SJCRH30 (cell line): Measurements from ENCODE around the gene FOXF1. TPM values are rescaled to one million over a fixed set of nuclear protein-coding genes. Genes with fewer than 3 reads are reported as not detected.

Experiments used
- DNase-seq, 2 experiments: peaks; one replicate each; pipeline ENCODE4 v3.0.0-alpha.2; 2015 to 2020
- H3K27ac ChIP-seq: fragments of 250-450 bp; sonication (Bioruptor Pico); 2 replicates; pipeline ENCODE4 v1.5.1; 2020; ENCODE audit warnings: mild to moderate bottlenecking, moderate library complexity
- H3K27me3 ChIP-seq: fragments of 250-450 bp; sonication (Bioruptor Pico); 2 replicates; pipeline ENCODE4 v1.5.1; 2020; ENCODE audit warnings: mild to moderate bottlenecking, moderate library complexity
- H3K36me3 ChIP-seq: fragments of 250-450 bp; sonication (Bioruptor Pico); 2 replicates; pipeline ENCODE4 v1.5.1; 2020; ENCODE audit warnings: mild to moderate bottlenecking, moderate library complexity
- H3K4me1 ChIP-seq: fragments of 250-450 bp; sonication (Bioruptor Pico); 2 replicates; pipeline ENCODE4 v1.5.1; 2020; ENCODE audit warnings: mild to moderate bottlenecking, moderate library complexity
- H3K4me3 ChIP-seq: fragments of 250-450 bp; sonication (Bioruptor Pico); 2 replicates; pipeline ENCODE4 v1.5.1; 2020; ENCODE audit warnings: mild to moderate bottlenecking, moderate library complexity
- H3K9me3 ChIP-seq: fragments of 250-450 bp; sonication (Bioruptor Pico); replicated peaks from 2 replicates; pipeline ENCODE4 v1.5.1; 2020; ENCODE audit warnings: mild to moderate bottlenecking, moderate library complexity
- total RNA-seq: library from RNA; depleted of rRNA; stranded (reverse); fragments of >200 nt; shearing (Covaris generic); gene quantifications from 2 replicates; pipeline ENCODE4 v1.2.3, GENCODE V29; 2014; rRNA removed

Gene FOXF1
- total RNA-seq = 24.6 and 24.9 TPM in 2 replicates

GRCh38 chr16:86510465-86511261, at the start of gene FOXF1:
FOXF1 (plus strand) TSS chr16:86510527; CDS start chr16:86510570, 43 bp downstream.
- Histone ChIP-seq H3K36me3 (peaks cover 20% of the 10 kb centered on the region), H3K27me3 (no peaks in the 10 kb centered on the region), H3K4me1 (peaks cover 12% of the 10 kb centered on the region; the same call in 1 of the 2 replicates), H3K27ac (peak within 1 kb of the TSS; percentile 89), H3K9me3 (no peaks in the 10 kb centered on the region), H3K4me3 (peak within 1 kb of the TSS; percentile 67)
- peak; percentile 55 to 64 for DNase-seq

GRCh38 chr16:86461037-86461436, 49.3 kb upstream of the FOXF1 start:
- H3K9me3 ChIP-seq = peaks cover 5% of the 10 kb centered on the region; the same call in 1 of the 2 replicates
- peaks cover 13% of the 10 kb centered on the region for H3K4me1 ChIP-seq
- H3K27ac ChIP-seq = no peak overlapping the region
- H3K27me3 ChIP-seq = no peaks in the 10 kb centered on the region
- DNase-seq = no peak
- H3K4me3 ChIP-seq = no peak overlapping the region
- H3K36me3 ChIP-seq = no peaks in the 10 kb centered on the region

GRCh38 chr16:86462334-86463084, 47.8 kb upstream of the FOXF1 start:
- Histone ChIP-seq H3K4me3 (no peak overlapping the region), H3K27ac (peak overlapping the region; percentile 66), H3K9me3 (peaks cover 5% of the 10 kb centered on the region; the same call in 1 of the 2 replicates), H3K27me3 (no peaks in the 10 kb centered on the region), H3K4me1 (peaks cover 13% of the 10 kb centered on the region), H3K36me3 (no peaks in the 10 kb centered on the region)
- peak; percentile 78 to 90 for DNase-seq

- no peak for DNase-seq
- Histone ChIP-seq H3K9me3 (peaks cover 5% of the 10 kb centered on the region; the same call in 1 of the 2 replicates), H3K4me1 (peaks cover 13% of the 10 kb centered on the region), H3K27me3 (no peaks in the 10 kb centered on the region), H3K27ac (no peak overlapping the region), H3K4me3 (no peak overlapping the region), H3K36me3 (no peaks in the 10 kb centered on the region)
Observed at GRCh38 chr16:86464044-86464443, 46.3 kb upstream of the FOXF1 start.

GRCh38 chr16:86465434-86465833, 44.9 kb upstream of the FOXF1 start:
- H3K9me3 ChIP-seq = peaks cover 5% of the 10 kb centered on the region; the same call in 1 of the 2 replicates

GRCh38 chr16:86466696-86467406, 43.5 kb upstream of the FOXF1 start:
- Histone ChIP-seq H3K27ac (no peak overlapping the region), H3K27me3 (no peaks in the 10 kb centered on the region)

More at GRCh38 chr16:86465434-86465833, 44.9 kb upstream of the FOXF1 start:
- H3K4me1 ChIP-seq = peaks cover 13% of the 10 kb centered on the region
- H3K36me3 ChIP-seq = no peaks in the 10 kb centered on the region
- no peak overlapping the region for H3K27ac ChIP-seq
- no peak for DNase-seq
- H3K4me3 ChIP-seq = no peak overlapping the region
- H3K27me3 ChIP-seq = no peaks in the 10 kb centered on the region

GRCh38 chr16:86467490-86467889, 42.8 kb upstream of the FOXF1 start:
- Histone ChIP-seq H3K4me3 (no peak overlapping the region), H3K36me3 (no peaks in the 10 kb centered on the region), H3K27ac (no peak overlapping the region), H3K4me1 (peaks cover 6% of the 10 kb centered on the region), H3K27me3 (no peaks in the 10 kb centered on the region), H3K9me3 (no peaks in the 10 kb centered on the region)
- no peak for DNase-seq

More at GRCh38 chr16:86466696-86467406, 43.5 kb upstream of the FOXF1 start:
- DNase-seq = no peak
- H3K36me3 ChIP-seq = no peaks in the 10 kb centered on the region
- H3K9me3 ChIP-seq = no peaks in the 10 kb centered on the region
- H3K4me3 ChIP-seq = no peak overlapping the region
- peaks cover 10% of the 10 kb centered on the region for H3K4me1 ChIP-seq

GRCh38 chr16:86470964-86471363, 39.4 kb upstream of the FOXF1 start:
- no peaks in the 10 kb centered on the region for H3K27me3 ChIP-seq
- no peaks in the 10 kb centered on the region for H3K36me3 ChIP-seq
- no peaks in the 10 kb centered on the region for H3K9me3 ChIP-seq
- DNase-seq = no peak
- no peak overlapping the region for H3K27ac ChIP-seq
- H3K4me1 ChIP-seq = no peaks in the 10 kb centered on the region; the same call in 1 of the 2 replicates
- H3K4me3 ChIP-seq = no peak overlapping the region

GRCh38 chr16:86471896-86472295, 38.4 kb upstream of the FOXF1 start:
- H3K4me1 ChIP-seq = no peaks in the 10 kb centered on the region; the same call in 1 of the 2 replicates
- H3K27me3 ChIP-seq = no peaks in the 10 kb centered on the region
- no peaks in the 10 kb centered on the region for H3K36me3 ChIP-seq

GRCh38 chr16:86472366-86472765, 38.0 kb upstream of the FOXF1 start:
- H3K27me3 ChIP-seq = no peaks in the 10 kb centered on the region

More at GRCh38 chr16:86471896-86472295, 38.4 kb upstream of the FOXF1 start:
- no peak for DNase-seq
- Histone ChIP-seq H3K4me3 (no peak overlapping the region), H3K9me3 (no peaks in the 10 kb centered on the region), H3K27ac (no peak overlapping the region)

GRCh38 chr16:86476956-86477534, 33.3 kb upstream of the FOXF1 start:
- no peak overlapping the region for H3K4me3 ChIP-seq
- no peaks in the 10 kb centered on the region; the same call in 1 of the 2 replicates for H3K4me1 ChIP-seq
- H3K36me3 ChIP-seq = no peaks in the 10 kb centered on the region
- H3K27ac ChIP-seq = no peak overlapping the region
- no peaks in the 10 kb centered on the region for H3K9me3 ChIP-seq
- H3K27me3 ChIP-seq = no peaks in the 10 kb centered on the region
- DNase-seq = no peak

More at GRCh38 chr16:86472366-86472765, 38.0 kb upstream of the FOXF1 start:
- Histone ChIP-seq H3K27ac (no peak overlapping the region), H3K9me3 (no peaks in the 10 kb centered on the region), H3K4me3 (no peak overlapping the region), H3K36me3 (no peaks in the 10 kb centered on the region), H3K4me1 (no peaks in the 10 kb centered on the region; the same call in 1 of the 2 replicates)
- DNase-seq = no peak

- H3K27me3 ChIP-seq = no peaks in the 10 kb centered on the region
- H3K27ac ChIP-seq = no peak overlapping the region
- no peaks in the 10 kb centered on the region; the same call in 1 of the 2 replicates for H3K4me1 ChIP-seq
- no peaks in the 10 kb centered on the region for H3K36me3 ChIP-seq
- no peaks in the 10 kb centered on the region for H3K9me3 ChIP-seq
- no peak overlapping the region for H3K4me3 ChIP-seq
- DNase-seq = peak in 1 of 2 experiments; percentile 17
Observed at GRCh38 chr16:86477642-86478041, 32.7 kb upstream of the FOXF1 start.

- Histone ChIP-seq H3K36me3 (no peaks in the 10 kb centered on the region), H3K4me1 (no peaks in the 10 kb centered on the region; the same call in 1 of the 2 replicates), H3K27me3 (no peaks in the 10 kb centered on the region), H3K4me3 (no peak overlapping the region), H3K9me3 (no peaks in the 10 kb centered on the region), H3K27ac (no peak overlapping the region)
- no peak for DNase-seq
Observed at GRCh38 chr16:86478779-86479178, 31.5 kb upstream of the FOXF1 start.

GRCh38 chr16:86479419-86479818, 30.9 kb upstream of the FOXF1 start:
- DNase-seq = peak in 1 of 2 experiments; percentile 33
- Histone ChIP-seq H3K27ac (no peak overlapping the region), H3K9me3 (no peaks in the 10 kb centered on the region), H3K27me3 (no peaks in the 10 kb centered on the region), H3K36me3 (no peaks in the 10 kb centered on the region), H3K4me3 (no peak overlapping the region), H3K4me1 (no peaks in the 10 kb centered on the region)
